HG03045 (cell line): ENCODE data around the gene PREX1.

Source experiments
- ATAC-seq: cut with Tn5 transposase; IDR thresholded peaks from one replicate; pipeline ENCODE4 v1.9.1; 2021; ENCODE audit warnings: mild to moderate bottlenecking, moderate library complexity; ENCODE audit not compliant: unreplicated experiment

PREX1 gene

DNA sequence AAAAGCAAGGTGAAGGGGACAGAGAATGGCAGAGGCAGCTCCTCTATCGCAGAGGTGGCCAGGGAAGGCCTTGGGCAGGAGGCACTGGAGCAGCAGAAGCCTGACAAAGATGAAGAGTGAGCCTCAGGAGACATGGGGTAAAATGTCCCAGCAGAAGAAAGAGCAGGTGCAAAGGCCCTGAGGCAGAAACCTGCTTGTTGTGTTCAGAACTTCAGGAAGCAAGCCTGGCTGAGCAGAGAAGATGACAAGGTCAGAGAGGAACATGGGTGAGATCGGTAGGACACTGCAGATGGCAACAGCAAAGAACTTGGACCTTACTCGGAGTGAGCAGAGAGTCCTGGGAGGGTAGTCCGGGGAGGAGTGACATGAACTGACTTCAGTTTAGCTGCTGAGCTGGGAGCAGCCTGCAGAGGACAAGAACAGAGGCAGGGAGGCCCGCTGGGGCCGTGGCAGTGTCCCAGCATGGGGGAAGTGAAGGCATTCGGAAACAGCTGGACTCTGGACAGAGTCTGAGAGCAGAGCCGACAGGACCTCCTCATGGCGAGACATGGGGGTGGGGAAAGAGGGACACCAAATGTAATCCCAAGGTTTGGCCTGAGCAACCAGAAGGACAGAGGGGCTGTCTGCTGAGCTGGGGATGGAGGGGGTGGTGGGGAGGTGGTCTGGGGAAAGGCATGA, 106.3 kb downstream of the PREX1 start:
- ATAC-seq, result no peak

DNA sequence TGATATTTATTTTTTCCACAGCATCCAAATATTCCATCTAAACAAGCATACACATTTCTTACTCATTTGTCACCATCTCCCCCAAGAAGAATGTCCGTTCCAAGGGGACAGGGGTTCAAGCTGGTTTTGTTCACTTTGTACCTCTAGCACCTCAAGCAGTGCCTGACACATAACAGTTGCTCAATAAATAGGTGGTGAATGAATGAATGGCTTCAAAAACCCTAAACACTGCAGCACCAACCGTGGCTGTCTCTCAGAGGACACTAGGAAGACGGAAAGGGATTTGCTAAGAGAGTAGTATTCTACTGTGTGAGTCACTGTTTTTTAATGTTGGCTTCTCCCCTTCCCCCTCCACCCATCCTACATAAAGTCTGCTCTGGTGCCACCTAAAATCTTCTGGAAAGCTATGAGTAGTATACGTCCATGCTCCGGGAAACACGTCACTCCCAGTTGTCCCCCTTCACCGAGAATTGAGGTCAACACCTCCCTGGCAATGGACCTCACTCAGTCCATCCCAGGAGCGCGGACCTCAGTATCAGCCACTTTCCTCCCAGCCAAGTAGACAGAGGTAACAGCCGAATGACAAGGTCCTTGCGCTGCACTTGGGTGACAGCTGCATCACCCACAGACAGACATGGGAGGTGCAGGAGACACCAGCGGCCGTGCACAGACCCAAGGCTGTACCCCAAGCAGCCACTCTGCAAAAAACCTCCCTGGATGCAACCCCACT, 107.4 kb downstream of the PREX1 start:
- no peak for ATAC-seq

DNA sequence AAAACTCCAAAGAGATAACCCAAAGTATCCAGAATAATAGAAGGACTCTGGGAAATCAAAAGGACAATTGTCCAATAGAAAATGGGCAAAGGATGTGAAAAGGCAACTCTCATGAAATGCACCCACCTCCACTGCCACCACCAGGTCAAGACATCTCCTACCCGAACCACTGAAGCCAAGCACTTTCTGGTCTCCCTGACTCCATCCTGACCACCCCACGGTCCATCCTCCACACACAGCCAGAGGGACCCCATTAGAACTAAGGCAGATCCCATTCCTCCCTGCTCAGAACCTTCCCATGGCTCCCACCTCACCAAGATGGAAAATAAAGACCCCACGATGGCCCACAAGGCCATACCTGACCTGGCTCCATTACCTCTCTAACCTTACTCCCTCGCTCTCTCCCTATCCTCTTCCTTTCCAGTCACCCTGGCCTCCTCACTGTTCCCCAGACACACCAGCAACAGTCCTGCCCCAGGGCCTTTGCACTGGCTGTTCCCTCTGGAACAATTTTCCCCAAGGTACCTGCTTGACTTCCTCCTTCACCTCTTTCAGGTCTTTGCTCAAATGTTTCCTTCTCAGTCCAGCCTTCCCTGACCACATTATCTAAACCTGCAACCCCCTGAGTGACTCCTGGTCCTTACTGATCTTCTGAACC, 108.1 kb downstream of the PREX1 start:
- ATAC-seq, result no peak

DNA sequence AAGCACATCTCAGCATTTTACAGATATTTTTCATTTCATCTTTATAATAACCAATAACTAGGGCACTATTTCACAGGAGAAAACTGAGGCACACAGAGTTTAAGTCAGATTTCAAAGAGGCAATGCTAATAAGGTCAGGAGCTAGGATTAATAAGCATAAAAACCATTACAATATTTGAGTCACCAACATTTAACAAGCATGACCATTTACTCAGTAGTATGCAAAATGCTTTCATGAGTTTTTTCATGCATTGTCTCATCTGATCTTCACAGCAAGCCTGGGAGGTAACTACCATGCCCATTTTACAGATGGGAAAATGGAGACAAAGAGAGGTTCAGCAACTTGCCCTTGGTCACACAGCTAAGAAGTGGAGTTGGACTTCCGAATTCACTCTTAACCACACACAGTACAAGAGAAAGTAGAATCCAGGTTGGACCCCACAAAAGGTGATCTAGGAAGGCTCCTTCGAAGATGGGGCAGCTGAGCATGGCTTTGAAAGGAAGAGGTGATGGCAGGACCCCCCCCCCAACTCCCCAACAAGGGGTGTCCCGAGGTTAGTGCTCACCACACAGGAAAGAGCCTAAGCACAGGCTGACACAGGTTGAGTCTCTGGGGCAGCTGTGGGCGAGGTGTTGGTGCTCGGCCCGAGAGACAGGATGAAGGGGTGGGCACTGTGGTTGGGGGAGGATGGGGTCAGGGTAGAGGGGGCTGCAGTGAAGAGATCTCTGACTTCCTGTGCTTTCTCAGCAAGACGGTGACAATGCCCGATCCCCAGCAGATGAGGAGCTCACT, 108.8 kb downstream of the PREX1 start:
- ATAC-seq, result no peak

DNA sequence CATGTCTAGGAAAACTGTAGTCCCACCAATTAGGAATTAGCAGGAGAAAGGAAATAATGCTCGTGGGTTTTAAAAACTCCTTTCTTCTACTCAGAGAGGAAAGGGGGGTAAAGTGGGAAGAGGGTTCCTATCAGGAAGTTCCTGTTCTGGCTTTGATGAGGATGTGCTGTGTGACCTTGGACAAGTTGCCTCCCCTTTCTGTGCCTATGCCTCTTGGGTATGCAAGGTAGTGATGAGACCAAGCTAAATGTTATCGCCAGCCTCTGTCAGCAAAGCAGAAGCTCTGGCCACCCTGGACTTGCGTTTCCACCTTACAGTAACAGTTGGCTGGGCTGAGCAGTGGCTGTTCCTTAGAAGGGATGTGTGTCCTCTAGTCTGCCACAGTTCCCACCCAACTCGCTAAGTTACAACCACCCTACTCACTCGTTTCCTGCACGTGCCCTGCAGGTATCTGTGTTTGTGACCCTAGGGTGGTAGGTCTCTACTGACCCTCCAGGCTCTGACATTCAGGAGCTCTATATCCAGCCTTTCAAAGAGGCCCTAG, 110.0 kb downstream of the PREX1 start:
- no peak for ATAC-seq

DNA sequence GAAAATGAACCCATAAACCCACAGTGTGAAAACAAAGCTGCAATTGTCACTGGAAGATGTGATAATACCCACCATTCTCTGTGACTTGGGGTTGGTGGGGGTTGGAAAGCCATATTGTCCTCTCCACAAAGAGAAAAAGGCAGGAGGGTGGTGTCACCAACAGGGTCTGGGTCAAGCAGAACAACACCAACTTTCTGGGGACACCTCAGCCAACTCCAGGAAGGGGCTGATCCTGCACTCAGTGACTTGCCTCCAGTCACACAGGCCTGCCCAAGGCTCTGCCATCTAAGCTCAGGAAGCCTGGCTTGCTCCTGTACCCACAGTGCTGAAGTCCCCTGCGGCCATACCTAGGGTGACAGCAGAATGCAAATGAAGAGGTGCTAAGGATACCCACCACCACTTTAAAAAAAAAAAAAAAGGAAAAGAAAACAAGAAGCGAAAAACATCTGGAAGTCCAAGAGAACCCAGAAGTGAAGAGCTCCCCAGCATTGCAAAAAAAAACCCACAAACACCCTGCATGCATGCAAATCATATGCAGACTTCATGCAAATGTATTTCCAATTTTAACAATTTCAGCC, 110.6 kb downstream of the PREX1 start:
- ATAC-seq, result no peak

DNA sequence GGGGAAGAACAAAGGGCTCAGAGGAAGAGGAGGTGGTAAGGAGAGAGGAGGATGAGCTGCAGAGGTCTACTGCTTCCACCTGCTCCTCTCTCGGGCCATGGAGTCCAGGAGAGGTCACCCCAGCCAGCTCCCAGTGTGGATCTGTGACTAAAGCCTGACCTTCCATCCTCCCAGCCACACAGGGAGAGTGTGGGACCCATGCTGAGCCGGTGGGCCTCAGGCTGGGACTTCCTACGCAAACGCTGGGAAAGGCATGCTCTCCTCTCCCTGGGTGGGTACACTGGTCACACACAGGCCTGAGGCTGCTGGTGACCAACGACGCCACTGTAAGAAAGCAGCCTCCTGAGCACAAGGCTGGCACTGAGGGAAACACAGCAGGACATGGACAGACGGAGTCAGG, 111.3 kb downstream of the PREX1 start:
- ATAC-seq, result no peak

DNA sequence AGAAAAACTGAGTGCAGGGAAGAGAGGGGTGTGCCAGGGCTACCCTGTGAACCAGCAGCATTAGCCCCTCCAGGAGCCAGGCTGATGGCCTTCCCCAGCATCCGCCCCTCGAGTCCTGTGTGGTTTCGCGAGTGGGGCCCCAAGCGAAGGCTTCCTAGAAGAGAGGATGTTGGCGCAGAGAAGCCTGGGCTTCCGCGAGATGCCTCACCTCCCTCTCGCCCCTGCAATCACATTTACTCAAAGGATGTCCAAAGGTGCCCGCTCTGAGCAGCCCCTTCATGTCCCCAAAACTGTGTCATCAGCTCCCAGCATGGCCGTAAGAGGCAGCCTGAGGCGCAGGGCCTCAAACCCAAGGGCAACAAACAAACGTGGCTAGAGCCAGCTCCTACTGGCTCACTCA, 111.7 kb downstream of the PREX1 start:
- ATAC-seq, result no peak

DNA sequence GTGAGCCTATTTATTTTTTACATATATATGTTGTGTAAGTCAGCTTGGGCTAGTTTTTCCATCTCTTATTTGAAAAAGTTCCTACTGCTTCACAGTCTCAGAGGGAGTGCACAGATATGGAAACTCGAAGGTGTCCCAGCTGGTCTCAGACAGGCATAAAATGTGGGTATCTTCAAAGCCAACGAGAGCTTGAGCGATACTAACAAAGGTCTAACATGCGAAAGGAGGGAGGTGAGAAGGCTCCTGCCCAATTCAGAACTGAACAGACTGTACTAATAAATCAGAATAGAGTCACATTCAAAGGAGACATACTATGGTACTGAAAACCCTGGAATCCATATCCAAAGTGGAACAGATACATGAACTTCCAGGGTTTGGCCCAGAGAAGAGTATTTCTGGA, 113.0 kb downstream of the PREX1 start:
- no peak for ATAC-seq

DNA sequence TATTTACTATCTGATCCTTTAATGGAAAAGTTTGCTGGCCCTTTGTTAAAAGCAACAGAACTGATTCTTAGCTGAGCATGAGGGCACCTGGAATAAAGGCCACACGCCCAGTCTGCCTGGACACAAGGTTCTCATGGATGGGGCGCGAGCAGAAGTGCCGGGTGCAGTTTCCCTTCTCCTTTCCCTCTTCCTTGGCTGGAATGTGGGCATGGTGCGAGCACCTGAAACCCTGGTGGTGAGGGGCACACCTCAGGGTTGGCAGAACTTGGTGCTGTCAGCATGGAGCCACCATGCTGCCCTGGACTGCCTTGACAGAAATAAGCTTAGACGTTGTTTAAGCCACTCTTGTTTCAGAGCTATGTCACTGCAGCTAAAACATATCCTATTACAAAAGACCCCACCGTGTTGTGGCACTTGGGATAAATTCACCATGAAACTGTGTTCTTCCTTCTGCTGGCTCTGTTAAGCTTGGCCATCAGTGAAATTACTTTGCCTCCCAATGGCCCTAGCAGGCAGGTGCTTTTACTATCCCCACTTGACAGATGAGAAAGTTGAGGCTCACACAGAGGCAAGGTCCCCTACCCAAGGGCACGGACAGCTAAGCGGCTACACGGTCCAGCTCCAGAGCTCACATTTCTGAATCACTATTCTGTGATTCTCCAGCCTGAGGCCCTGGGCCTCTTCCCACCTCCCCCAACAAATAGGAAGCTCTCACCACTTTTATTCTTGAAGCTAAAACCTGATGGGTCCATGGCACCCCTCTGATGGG, 115.9 kb downstream of the PREX1 start:
- peak; percentile 17 for ATAC-seq

DNA sequence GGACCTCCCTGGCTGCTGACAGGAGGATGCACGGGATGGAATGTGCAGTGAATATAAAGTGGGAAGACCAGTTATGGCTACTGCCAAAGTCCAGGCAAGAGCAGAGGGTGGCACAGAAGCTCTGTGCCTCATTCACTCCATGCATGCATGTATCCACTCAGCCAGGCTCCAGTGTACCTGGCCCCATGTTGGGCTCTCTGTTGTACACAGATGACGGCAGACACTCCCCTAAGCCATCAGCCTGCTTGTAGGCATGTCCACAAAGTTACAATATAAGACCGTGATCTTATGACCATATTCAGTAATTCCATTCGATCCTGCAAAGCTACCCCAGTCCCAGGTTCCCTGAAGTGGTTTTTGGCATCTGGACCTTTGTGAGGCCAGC, 116.8 kb downstream of the PREX1 start:
- no peak for ATAC-seq

DNA sequence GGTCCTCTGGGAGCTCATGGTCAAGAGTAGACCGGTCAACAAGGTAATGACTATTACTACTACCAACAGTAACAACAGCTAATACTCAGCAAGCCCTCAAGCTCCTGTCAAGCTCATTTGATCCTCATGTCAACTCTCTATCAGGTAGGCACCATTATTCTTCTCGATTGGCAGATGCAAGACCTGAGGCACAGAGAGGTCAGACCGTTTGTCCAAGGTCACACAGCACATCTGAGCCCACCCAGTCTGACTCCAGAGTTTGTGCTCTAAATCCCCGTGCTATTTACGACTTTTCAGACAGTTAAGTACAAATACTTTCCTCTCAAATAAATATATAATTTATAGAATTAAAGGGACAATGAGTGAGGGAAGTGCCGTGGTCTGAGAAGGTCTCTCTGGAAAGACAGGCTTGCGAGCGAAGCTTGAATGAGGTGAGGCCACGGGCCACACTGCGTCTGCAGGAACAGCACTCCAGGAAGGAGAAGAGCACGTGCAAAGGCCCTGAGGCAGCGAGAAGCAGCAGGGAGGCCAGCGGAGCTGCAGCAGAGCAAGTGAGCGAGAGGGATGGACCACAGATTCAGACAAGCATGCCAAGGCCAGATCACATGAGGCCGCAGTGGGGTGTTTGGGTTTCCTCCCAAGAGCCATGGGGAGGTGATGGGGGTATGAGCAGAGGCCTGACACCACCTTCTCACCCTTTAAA, 117.3 kb downstream of the PREX1 start:
- ATAC-seq, result no peak

DNA sequence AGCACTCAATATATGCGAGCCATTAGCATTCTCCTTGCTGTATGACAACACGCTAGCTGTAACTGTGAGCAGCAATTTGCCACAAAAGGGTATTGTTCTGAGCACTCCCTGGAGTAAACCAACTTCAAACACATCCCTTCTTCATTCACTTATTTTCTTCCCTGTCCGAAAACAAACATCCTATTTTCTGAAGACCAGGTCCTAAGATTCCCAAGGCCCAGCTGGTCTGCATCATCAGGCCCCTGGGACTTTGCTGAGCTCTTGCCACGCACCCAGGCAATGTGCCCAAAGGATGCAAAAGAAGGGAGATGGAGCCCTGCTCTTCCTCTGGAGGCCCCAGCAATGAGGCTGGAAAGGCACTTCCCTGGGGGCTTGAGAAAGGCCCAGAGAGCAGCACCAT, 118.1 kb downstream of the PREX1 start:
- ATAC-seq, result no peak

DNA sequence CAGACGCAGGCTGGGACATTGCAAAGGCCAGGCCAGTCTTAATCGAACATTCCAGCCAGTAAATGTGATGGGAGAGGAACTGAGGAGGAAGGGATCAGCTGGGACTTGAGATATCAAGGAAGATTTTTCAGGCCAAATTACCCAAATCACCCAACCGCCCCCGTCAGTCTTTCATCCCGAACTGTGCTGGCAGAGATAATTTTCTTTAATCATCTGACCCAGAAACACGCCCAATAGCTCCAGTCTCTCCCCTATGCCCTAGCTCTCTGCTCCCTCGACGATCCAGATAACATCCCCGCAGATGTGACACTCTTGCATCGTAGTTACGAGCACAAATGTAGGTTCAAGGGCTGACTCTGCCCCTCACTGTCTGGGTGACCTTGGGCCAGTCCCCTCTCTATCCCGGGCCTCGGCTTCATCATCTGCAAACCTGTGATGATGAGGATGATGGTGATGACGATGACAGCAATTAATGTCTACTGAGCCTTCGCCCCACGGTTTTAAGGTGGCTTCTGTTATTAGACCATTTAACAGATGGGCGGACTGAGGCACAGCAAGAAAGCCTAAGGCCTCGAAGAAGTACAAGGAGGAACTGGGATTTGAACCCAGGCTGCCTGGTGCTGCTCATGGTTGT, 118.6 kb downstream of the PREX1 start:
- no peak for ATAC-seq

DNA sequence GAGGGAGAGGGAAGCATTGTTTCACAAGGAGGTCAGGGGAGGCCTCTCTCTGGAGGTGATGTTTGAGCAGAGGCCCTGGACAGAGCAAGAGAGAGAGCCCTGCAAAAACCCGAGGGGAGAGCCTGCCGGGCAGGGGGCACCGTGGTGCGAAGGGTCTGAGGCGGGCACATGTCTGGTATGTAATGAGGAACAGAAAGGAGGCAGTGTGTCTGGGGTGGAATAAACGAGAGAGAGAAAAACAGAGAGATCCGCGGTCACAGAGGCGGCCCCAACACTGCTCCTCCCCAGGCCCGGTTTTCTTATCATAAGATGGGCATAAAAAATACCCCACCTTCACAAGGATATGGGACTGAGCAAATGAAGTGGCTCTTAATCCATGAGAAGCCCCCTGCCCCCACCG, 119.2 kb downstream of the PREX1 start:
- ATAC-seq, result no peak

DNA sequence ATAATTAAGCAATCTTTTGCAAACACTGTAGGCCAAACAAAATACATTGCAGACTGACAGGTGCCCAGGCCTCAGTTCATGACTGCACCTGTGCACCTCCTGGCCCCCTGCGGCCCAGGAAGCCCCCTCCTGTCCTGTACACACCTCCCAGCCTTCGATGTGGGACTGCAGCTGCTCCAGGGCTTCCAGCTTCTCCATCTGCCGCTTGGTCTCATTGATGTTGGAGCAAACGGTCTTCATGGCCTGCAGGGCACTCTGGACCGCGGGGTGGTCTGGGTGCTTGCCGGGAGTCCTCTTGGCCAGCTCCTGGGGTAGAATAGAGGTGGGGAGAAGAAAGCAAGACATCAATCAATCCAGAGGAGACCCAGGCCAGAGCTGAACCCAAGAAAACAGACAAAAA, 119.7 kb downstream of the PREX1 start:
- ATAC-seq, result no peak

DNA sequence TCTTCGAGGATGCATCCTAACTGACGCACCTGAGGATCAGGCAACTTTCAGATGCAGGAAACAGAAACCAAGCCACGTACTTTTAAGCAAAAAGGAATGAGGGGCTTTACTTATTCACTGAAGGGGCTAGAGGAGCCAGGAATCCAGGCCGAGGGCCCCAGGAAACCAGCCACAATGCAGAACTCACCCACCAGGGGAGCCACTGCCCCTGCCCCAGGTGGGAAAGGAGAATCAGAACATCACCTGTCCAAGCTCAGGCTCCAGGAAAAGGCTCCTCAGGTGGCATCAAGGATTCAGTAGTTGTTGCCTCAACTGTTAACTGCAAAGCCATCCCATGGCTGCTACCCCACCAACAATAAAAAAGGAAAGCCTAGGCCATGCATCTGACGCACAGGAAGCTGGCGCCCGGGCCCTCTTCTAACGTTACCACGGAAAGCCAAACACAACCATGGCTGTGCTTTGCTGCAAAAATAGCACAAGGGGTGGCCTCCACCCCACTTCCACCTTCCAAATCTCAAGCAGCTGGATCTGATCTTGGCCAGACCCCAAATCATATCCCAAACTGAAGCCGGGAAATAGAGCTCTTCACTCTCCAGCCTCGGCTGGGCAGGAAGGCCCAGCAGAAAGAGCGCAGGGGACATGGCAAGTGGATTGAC, 121.0 kb downstream of the PREX1 start:
- no peak for ATAC-seq

DNA sequence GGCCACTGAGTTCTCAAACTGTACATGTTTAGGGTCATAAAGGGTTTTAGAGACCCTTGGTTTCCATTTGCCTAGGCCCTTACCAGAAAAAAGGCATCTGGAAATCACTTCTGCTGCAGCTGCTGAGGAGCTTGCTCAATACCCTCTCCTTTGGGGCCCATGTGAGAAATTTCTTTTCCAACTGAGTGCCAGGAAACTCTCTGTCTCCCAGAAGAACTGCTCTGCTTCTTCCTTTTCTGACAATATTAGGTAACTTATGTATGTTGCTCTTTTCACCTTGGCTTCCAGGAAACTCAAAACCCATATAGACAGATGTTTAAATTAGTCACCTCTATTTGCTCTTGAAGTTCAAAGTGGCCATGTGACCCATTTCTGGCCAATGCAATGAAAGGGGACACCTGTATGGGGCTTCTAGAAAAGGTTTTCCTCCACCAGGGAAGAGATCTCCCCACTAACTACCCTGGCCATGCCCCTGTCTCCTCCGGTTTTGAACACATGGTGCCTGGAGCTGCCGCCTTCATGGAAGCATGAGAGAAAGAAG, 121.6 kb downstream of the PREX1 start:
- no peak for ATAC-seq
